HG03575 (cell line): ENCODE measurements around the gene BPIFA3.

Experiments used
- ATAC-seq: cut with Tn5 transposase; IDR thresholded peaks from one replicate; pipeline ENCODE4 v1.9.1; 2021; ENCODE audit not compliant: unreplicated experiment, insufficient number of reproducible peaks, low FRiP score; ENCODE audit errors: extremely low read depth

BPIFA3 gene

DNA sequence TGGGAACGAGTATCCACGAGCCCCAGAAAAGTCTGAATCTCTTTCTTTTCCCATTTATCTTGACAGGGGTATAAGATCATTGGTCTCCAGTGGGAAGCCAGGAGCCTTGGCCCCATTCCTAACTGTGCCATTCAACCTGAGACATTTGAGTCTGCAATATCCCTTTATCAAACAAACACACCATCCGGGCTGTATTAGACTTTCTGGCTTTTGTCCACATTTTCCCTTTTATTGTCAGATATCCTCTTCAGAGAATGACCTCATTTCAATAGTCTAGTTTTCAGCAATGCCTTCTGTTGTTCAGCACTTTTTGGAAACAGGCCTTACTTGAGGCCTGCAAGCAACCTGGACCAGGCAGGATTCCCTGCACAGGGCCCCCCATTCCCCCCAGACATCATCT is 34.3 kb downstream of the BPIFA3 start:
- no peak for ATAC-seq

DNA sequence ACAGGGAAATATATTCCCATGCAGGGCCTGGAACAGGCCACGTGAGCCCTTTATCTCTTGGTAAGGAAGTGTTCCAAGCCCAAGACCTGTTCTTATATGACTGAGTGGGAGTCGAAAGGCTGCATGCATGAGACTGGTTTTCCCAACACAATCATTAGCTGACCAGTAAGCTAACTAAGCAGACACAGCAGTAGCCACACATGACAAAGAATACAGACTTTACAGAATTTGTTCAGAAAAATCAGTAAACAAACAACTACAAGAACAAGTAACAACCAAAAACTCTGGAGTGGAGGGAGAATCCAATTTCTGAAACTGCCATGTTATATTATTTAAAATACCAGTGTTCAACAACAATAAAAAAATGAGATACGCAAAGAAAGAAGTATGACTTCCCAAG is 35.3 kb downstream of the BPIFA3 start:
- no peak for ATAC-seq

GRCh38 chr20:33255005-33255404 is 37.9 kb downstream of the BPIFA3 start:
- no peak for ATAC-seq

DNA sequence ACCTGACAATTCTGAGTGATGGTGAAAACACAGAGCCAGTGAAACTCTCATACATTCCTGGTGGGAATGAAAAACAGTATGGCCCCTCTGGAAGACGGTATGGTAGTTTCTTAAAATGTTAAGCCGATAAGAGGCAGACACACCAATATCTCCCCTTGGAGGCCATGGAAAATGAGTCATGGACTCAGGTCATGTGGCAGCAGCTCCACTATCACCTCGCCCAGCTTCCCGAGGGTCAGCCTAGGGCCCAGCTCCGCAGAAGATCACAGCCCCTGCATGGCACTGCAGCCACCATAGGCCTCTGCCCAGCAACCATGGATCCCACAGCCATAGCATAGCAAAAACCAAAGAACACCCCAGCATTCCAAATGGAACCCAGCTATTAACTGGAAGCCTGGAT is 40.1 kb downstream of the BPIFA3 start:
- ATAC-seq, result no peak

- ATAC-seq, result no peak
These were observed 42.2 kb downstream of the BPIFA3 start for GRCh38 chr20:33259371-33259770.

- no peak for ATAC-seq
These were observed 44.3 kb downstream of the BPIFA3 start for GRCh38 chr20:33261465-33261864.

- ATAC-seq, result no peak
These were observed 45.5 kb downstream of the BPIFA3 start for GRCh38 chr20:33262658-33263065.

DNA sequence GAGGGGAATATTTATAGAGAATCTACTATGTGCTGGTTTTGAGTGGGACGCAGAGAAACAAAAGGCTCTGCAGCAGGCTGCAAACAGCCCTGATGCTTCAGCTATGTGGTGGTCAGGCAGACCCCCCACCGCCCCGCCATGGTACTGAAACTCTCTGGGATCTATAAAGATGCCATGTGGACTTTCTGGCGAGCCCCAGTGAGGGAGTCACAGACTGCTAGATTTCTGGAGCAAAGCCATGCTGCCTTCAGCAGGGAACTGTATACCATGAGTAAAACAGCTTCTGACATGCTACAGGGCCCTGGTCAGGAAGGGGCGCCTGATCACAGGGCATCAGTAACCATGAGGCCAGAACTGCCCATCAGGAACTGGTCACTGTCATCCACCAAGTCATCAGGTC is 46.6 kb downstream of the BPIFA3 start:
- no peak for ATAC-seq

- ATAC-seq, result no peak
These were observed 50.5 kb downstream of the BPIFA3 start for GRCh38 chr20:33267701-33268100.

- no peak for ATAC-seq
These were observed 55.2 kb downstream of the BPIFA3 start for GRCh38 chr20:33272155-33272873.

- no peak for ATAC-seq
These were observed 56.1 kb downstream of the BPIFA3 start for GRCh38 chr20:33273117-33273851.

DNA sequence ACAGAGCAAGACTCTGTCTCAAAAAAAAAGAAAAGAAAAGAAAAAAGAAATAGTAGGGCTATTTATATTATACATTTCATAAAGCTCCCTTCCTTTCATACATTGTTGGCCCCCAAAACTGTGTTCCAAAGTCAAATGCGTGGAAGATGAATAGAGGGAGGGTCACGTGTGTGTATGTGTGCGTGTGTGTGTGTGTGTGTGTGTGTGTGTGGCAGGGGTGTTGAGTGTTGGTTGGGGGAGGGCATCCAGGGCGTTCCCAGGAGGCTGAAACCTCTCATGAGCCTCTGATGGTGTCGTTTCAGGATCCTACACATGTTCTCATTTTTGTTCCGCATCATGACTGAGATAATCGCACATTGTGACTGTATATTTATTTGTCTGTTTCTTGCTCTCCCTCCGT is 58.1 kb downstream of the BPIFA3 start:
- no peak for ATAC-seq

DNA sequence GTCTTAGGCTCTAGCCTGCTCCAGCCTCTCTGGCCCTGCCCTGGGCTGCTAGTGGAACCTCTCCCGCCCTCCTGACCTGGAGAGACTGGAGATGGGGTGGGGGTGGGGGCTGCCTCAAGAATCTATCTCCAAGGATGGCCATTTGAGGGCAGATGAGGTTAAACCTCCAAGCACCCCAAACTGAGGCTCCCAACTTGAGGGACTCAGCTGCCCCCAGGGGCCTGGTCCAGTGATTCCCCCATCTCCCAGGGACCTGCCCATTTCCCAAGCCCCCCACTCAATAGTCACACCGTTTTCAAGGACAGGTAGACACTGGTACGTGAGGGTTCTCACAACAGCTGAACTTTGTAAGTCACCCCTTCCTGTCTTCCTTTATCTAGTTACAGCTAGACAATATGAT is 58.7 kb downstream of the BPIFA3 start:
- no peak for ATAC-seq

DNA sequence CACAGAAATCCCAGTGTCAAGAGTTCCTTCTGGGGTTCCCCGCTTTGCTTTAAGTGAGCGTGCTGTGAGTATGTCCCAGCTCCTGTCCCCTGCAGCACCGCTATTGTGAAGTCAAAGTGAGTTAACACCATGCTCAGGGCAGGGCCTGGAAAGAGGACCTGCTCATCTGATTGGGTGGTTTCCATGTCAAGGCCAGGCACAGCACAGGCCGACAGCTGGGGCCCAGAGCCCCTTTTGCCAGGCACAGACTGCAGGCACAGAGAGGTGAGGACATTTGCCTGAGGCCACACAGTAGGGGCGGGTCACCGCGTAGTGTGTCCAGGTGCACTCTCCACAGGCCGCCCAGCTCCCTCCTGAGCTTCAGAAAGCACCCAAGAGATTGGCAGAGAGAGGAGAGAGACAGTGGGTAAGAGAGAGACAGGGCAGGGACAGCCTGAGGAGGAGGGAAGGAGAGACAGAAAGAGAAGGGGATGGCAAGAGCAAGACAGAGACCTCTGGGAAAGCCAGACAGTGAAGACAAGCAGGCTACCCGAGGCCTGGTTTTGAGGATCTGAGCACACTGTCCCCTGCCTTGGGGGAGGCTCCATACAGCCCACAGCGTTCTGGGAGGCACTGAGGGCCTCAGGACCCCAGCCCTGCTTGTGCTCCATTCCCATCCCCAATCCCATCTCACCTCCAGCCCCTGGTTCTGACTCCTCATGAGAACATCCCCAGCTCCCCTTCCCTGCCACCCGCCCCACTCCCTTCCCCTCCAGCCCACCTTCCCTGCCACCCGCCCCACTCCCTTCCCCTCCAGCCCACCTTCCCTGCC is 59.4 kb downstream of the BPIFA3 start:
- no peak for ATAC-seq
